HG02610 (cell line): ENCODE results near the gene ZNF197.
"Not testable (repeated sequence)": the region's sequence is repeated elsewhere in the genome, so short reads cannot be mapped to it uniquely, and the experiment has no call there.

Experiments used
- ATAC-seq: cut with Tn5 transposase; IDR thresholded peaks from one replicate; pipeline ENCODE4 v1.9.1; 2021; ENCODE audit warnings: mild to moderate bottlenecking, moderate library complexity; ENCODE audit not compliant: unreplicated experiment

The ZNF197 gene

DNA sequence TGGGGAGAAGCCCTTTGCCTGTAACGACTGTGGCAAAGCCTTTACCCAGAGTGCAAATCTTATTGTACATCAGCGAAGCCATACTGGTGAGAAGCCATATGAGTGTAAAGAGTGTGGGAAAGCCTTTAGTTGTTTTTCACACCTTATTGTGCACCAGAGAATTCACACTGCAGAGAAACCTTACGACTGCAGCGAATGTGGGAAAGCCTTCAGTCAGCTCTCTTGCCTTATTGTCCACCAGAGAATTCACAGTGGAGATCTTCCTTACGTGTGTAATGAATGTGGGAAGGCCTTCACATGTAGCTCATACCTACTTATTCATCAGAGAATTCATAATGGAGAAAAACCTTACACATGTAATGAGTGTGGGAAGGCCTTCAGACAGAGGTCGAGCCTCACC, 34.6 kb downstream of the ZNF197 start:
- ATAC-seq: no peak

- ATAC-seq: no peak
These were observed 36.4 kb downstream of the ZNF197 start for GRCh38 chr3:44661189-44661588.

GRCh38 chr3:44665173-44665572, 40.3 kb downstream of the ZNF197 start:
- ATAC-seq: no peak

DNA sequence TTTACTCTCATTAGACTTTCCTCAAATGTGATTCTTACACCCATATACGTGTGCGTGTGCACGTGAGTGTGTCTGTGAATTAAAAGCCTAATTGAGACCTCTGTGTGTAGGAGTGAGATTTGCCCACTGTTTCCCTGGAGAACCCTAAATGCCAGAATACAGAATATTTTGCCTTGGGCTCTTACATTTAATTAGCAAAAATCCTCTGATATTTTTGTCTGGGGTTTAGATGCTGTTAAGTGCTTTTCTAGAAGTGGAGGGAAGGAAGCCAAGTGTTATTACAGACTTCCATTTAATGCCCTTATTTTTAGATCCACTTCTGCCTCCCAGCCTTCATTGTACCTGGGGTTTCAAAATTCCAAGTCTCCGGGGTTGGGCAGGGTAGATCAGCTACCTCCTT, 41.5 kb downstream of the ZNF197 start:
- no peak for ATAC-seq

GRCh38 chr3:44669760-44670159, 44.9 kb downstream of the ZNF197 start:
- no peak for ATAC-seq

DNA sequence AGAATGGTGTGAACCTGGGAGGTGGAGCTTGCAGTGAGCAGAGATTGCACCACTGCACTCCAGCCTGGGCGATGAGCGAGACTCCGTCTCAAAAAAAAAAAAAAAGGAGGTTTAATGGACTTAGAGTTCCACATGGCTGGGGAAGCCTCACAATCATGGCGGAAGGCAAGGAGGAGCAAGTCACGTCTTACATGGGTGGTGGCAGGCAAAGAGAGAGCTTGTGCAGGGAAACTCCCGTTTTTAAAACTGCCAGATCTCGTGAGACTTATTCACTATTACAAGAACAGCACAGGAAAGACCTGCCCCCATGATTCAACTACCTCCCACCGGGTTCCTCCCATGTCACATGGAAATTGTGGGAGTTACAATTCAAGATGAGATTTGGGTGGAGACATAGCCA, 48.6 kb downstream of the ZNF197 start:
- ATAC-seq: not testable (repeated sequence)

GRCh38 chr3:44674211-44674610, 49.4 kb downstream of the ZNF197 start:
- ATAC-seq: no peak

- ATAC-seq: no peak
These were observed 53.8 kb downstream of the ZNF197 start for GRCh38 chr3:44678480-44679116.

GRCh38 chr3:44680921-44681455, 56.2 kb downstream of the ZNF197 start:
- ATAC-seq: no peak

- no peak for ATAC-seq
These were observed 57.5 kb downstream of the ZNF197 start for GRCh38 chr3:44682182-44682896.

GRCh38 chr3:44685128-44685800, 60.4 kb downstream of the ZNF197 start:
- peak; percentile 79 for ATAC-seq

DNA sequence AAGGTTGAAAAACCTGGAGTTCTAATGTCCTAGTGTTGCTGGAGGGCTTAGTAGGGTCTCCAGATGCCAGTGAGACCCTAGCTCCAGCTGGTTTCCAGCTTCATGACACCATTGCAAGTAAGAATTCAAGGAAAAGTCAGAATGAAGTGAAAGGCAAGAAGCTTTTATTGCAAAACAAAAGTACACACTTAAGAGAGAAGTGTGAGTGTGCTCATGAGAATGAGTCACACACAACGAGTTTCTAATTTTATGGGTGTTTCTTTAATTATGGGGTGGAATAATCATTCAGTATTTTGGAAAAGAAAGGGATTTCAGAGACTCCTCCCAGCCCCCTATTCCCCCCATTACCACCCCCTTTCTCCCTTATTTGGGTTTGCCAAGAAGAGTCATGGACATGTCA, 63.1 kb downstream of the ZNF197 start:
- ATAC-seq: no peak
